OCI-LY7 (cell line): ENCODE measurements around the gene BCL2L11. TPM values are rescaled to one million over a fixed set of nuclear protein-coding genes. Genes with fewer than 3 reads are reported as not detected.

Experiments used
- BruUV-seq: library from RNA; stranded (reverse); fragments of 400-500 nt; replicated peaks from 2 replicates; lab custom pipeline; 2021; lab: Mats Ljungman, UMichigan
- CTCF ChIA-PET: fragments of 300-600 bp; sonication (Branson Sonifier 250); formaldehyde crosslinking; loops from one replicate; lab custom pipeline; 2022; ENCODE audit warnings: antibody characterized with exemption; ENCODE audit not compliant: unreplicated experiment; lab: Charles Lee
- POLR2A ChIA-PET: fragments of 300-600 bp; sonication (Branson Sonifier 250); formaldehyde crosslinking; loops from one replicate; lab custom pipeline; 2022; ENCODE audit warnings: antibody characterized with exemption; lab: Charles Lee
- DNase-seq: peaks from one replicate; pipeline ENCODE4 v3.0.0-alpha.2; 2015; ENCODE audit warnings: low spot score
- H2AFZ ChIP-seq: fragments of 200-600 bp; sonication (generic), shearing (Covaris generic); 2 replicates; pipeline ENCODE4 v1.6.1; 2014; ENCODE audit warnings: mild to moderate bottlenecking, antibody characterized with exemption, low read length, moderate library complexity
- H3K27ac ChIP-seq: fragments of 200-600 bp; sonication (generic); 2 replicates; pipeline ENCODE4 v1.5.1; 2014; ENCODE audit warnings: mixed run types, low read depth, mild to moderate bottlenecking, moderate library complexity, low read length, inconsistent platforms; ENCODE audit not compliant: poor library complexity, severe bottlenecking
- H3K36me3 ChIP-seq: fragments of 200-600 bp; sonication (generic); 2 replicates; pipeline ENCODE4 v1.6.1; 2014; ENCODE audit warnings: mild to moderate bottlenecking, antibody characterized with exemption, low read length, moderate library complexity, mixed read lengths; ENCODE audit not compliant: insufficient read depth
- H3K4me1 ChIP-seq: fragments of 200-600 bp; sonication (generic); 2 replicates; pipeline ENCODE4 v1.5.1; 2014; ENCODE audit warnings: mild to moderate bottlenecking, low read length; ENCODE audit not compliant: insufficient read depth, poor library complexity, severe bottlenecking
- H3K4me2 ChIP-seq: fragments of 200-600 bp; sonication (generic); 2 replicates; pipeline ENCODE4 v1.6.1; 2014; ENCODE audit warnings: mild to moderate bottlenecking, low read length
- H3K4me3 ChIP-seq: fragments of 200-600 bp; sonication (generic); 2 replicates; pipeline ENCODE4 v1.5.1; 2014; ENCODE audit warnings: mild to moderate bottlenecking, low read depth, low read length; ENCODE audit not compliant: poor library complexity, severe bottlenecking
- H3K79me2 ChIP-seq: fragments of 200-600 bp; sonication (generic); 2 replicates; pipeline ENCODE4 v1.6.1; 2016; ENCODE audit warnings: low read depth, mild to moderate bottlenecking, low read length, moderate library complexity, mixed read lengths; ENCODE audit not compliant: insufficient read depth
- H3K9me2 ChIP-seq: fragments of 200-600 bp; sonication (generic); 2 replicates; pipeline ENCODE4 v1.6.1; 2016; ENCODE audit warnings: mild to moderate bottlenecking, low read length, mixed read lengths; ENCODE audit not compliant: insufficient read depth
- H3K9me3 ChIP-seq: fragments of 200-600 bp; sonication (generic); 2 replicates; pipeline ENCODE4 v1.6.1; 2014; ENCODE audit warnings: mild to moderate bottlenecking, mixed run types, low read length, mixed read lengths
- H4K20me1 ChIP-seq: fragments of 200-600 bp; sonication (generic); 2 replicates; pipeline ENCODE4 v1.6.1; 2014; ENCODE audit warnings: mild to moderate bottlenecking, antibody characterized with exemption, low read length, moderate library complexity, mixed read lengths; ENCODE audit not compliant: insufficient read depth
- CTCF ChIP-seq: fragments of 200-600 bp; sonication (generic); conservative IDR thresholded peaks from 2 replicates; pipeline ENCODE4 v1.5.1; 2014; ENCODE audit warnings: mild to moderate bottlenecking, antibody characterized with exemption, low read length, moderate library complexity, mixed read lengths
- EZH2phosphoT487 ChIP-seq: fragments of 200-600 bp; sonication (generic); IDR thresholded peaks from 2 replicates; pipeline ENCODE4 v1.6.1; 2018; ENCODE audit warnings: low read depth, borderline replicate concordance, mild to moderate bottlenecking, mixed run types, antibody characterized with exemption, low read length, moderate library complexity, mixed read lengths
- intact Hi-C: fragments of 100-400 bp; cut with micrococcal nuclease; formaldehyde crosslinking; loops from one replicate; pipeline ENCODE4 v1.10.0; 2022; ENCODE audit not compliant: unreplicated experiment
- total RNA-seq, 2 experiments: library from RNA; depleted of rRNA in 1 of 2; stranded (reverse); fragments of >200 nt in 1 of 2; shearing (Covaris generic) in 1 of 2; gene quantifications; 2 replicates each; pipeline ENCODE4 v1.2.3, GENCODE V29; 2014 to 2022

Gene BCL2L11
- total RNA-seq, 2 experiments from 2014 or later: 16.0 to 20.3 TPM

- peak; percentile 90 for DNase-seq
- Histone ChIP-seq H3K79me2 (peaks cover 40% of the 10 kb centered on the region; the same call in 1 of the 2 replicates), H3K9me2 (no peaks in the 10 kb centered on the region), H3K36me3 (peaks cover 92% of the 10 kb centered on the region), H3K4me3 (peak overlapping the region; percentile 45), H3K27ac (peak overlapping the region; percentile 89), H3K4me1 (peaks cover 50% of the 10 kb centered on the region), H3K9me3 (no peaks in the 10 kb centered on the region), H4K20me1 (peaks cover 37% of the 10 kb centered on the region; the same call in 1 of the 2 replicates), H2AFZ (no peak overlapping the region), H3K4me2 (peak overlapping the region; percentile 73)
- intact Hi-C loops: loop anchor here (1.0 kb wide), 3 partner anchors 36 to 548 kb away; no protein-coding TSS in a partner anchor
- CTCF ChIA-PET: interaction anchor here (1.1 kb wide), 1 partner anchor 40 kb away, joined by 3 read pairs; no protein-coding TSS in a partner anchor
- POLR2A ChIA-PET: interaction anchor here (1.2 to 3.6 kb wide), 5 partner anchors 9 to 37 kb away, joined by 4 to 15 read pairs (median 8); partner anchors contain the start of gene BCL2L11
- TF ChIP-seq EZH2phosphoT487 (no peak), CTCF (no peak)
- BruUV-seq: no TSS peak
Observed at GRCh38 chr2:111157071-111157661, 36.5 kb downstream of the BCL2L11 start.

GRCh38 chr2:111157798-111158197 is 37.1 kb downstream of the BCL2L11 start:
- Histone ChIP-seq H3K36me3 (peaks cover 92% of the 10 kb centered on the region), H3K4me3 (peak overlapping the region; percentile 45), H4K20me1 (peaks cover 37% of the 10 kb centered on the region; the same call in 1 of the 2 replicates), H3K9me2 (no peaks in the 10 kb centered on the region), H2AFZ (no peak overlapping the region), H3K79me2 (peaks cover 34% of the 10 kb centered on the region; the same call in 1 of the 2 replicates), H3K4me2 (peak overlapping the region; percentile 73), H3K4me1 (peaks cover 50% of the 10 kb centered on the region), H3K9me3 (no peaks in the 10 kb centered on the region), H3K27ac (peak overlapping the region; percentile 89)
- intact Hi-C loops: loop anchor here (1.0 kb wide), 3 partner anchors 36 to 548 kb away; no protein-coding TSS in a partner anchor
- CTCF ChIA-PET: interaction anchor here (0.6 to 1.1 kb wide), 2 partner anchors 36 to 40 kb away, joined by 3 read pairs; no protein-coding TSS in a partner anchor
- TF ChIP-seq EZH2phosphoT487 (no peak), CTCF (0 out of 2 replicates have a peak, but pooled peaks have one; percentile 28)
- BruUV-seq: no TSS peak
- POLR2A ChIA-PET: interaction anchor here (0.5 to 3.6 kb wide), 8 partner anchors 10 to 1002 kb away, joined by 3 to 15 read pairs (median 6); partner anchors contain the start of gene BCL2L11
- peak; percentile 80 for DNase-seq
